Measurements from ENCODE around the gene GABRB1.

The GABRB1 gene

DNA sequence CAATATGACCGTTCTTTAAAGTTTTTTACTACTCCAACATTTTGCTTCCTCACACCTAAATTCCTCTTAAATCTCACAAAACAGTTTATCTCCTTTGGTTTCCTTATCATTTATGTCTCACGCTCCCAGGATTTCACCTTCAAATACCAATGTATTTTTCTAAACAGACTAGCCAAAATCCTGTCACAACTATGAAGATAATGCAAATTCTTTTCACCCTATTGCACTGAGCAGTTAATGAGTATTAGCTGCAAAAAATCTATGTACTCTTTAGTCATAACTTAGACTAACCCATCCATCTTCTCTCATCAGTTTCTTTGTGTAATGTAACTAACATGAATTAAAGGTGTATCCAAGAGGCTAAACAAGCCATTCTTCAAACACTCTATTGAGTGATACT, 280.8 kb downstream of the GABRB1 start:
- H3K4me3 ChIP-seq (ENCODE audit: low read depth, low read length) = no peak overlapping the region
- TF ChIP-seq, protein P1, sequence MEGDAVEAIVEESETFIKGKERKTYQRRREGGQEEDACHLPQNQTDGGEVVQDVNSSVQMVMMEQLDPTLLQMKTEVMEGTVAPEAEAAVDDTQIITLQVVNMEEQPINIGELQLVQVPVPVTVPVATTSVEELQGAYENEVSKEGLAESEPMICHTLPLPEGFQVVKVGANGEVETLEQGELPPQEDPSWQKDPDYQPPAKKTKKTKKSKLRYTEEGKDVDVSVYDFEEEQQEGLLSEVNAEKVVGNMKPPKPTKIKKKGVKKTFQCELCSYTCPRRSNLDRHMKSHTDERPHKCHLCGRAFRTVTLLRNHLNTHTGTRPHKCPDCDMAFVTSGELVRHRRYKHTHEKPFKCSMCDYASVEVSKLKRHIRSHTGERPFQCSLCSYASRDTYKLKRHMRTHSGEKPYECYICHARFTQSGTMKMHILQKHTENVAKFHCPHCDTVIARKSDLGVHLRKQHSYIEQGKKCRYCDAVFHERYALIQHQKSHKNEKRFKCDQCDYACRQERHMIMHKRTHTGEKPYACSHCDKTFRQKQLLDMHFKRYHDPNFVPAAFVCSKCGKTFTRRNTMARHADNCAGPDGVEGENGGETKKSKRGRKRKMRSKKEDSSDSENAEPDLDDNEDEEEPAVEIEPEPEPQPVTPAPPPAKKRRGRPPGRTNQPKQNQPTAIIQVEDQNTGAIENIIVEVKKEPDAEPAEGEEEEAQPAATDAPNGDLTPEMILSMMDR (IDR thresholded peaks at IDR 0.05; ENCODE audit: low read depth, low read length) = no peak

DNA sequence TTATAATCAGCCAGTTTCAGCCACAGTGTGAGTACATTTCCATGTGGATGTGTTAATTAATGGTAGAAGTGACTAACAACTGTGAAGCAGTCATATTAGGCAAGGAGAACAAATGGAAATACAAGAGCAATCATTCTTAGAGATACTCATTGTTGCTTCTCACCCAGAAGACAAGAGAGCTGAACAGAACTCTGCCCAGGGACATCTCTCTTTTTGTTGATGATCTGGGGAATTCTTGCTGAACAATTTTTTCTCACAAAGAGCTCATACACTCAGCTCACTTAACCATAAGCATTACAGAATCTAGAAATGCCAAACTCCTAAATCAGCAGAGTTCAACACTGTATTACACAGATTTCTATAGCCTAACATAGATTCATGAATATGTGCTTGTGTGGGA, 282.0 kb downstream of the GABRB1 start:
- TF ChIP-seq, protein P1 (IDR thresholded peaks at IDR 0.05; ENCODE audit: low read depth, low read length) = no peak
- no peak overlapping the region for H3K4me3 ChIP-seq (ENCODE audit: low read depth, low read length)

DNA sequence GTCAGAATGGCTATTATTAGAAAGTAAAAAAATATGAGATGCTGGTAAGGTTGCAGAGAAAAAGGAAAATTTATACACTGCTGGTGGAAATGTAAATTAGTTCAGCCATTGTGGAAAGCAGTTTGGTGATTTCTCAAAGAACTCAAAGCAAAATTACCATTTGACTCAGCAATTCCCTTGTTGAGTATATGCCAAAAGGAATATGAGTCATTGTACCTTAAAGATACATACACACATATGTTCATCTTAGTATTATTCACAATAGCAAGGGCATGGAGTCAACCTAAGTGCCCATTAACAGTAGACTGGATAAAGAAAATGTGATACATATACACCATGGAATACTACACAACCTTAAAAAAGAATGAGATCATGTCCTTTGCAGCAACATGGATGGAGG, 284.0 kb downstream of the GABRB1 start:
- H3K4me3 ChIP-seq (ENCODE audit: low read depth, low read length) = no peak overlapping the region
- TF ChIP-seq, protein P1 (IDR thresholded peaks at IDR 0.05; ENCODE audit: low read depth, low read length) = no peak

DNA sequence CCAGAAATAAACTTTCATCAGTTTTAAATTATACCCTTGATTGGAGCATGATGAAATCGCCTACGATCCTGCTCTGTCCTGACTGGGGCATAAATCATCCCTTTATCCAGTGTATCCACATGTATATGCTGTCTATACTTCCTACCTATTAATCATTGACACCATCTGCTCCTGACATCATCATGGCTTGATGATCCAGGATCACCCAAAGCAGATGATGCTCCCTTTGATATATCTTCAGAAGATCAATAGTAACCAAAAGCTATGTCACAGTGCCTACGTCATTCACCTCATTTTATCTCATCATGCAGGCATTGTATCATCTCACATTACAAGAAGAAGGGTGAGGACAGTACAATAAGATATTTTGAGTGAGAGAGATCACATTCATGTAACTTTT, 294.7 kb downstream of the GABRB1 start:
- H3K4me3 ChIP-seq (ENCODE audit: low read depth, low read length) = no peak overlapping the region
- TF ChIP-seq, protein P1 (IDR thresholded peaks at IDR 0.05; ENCODE audit: low read depth, low read length) = no peak

DNA sequence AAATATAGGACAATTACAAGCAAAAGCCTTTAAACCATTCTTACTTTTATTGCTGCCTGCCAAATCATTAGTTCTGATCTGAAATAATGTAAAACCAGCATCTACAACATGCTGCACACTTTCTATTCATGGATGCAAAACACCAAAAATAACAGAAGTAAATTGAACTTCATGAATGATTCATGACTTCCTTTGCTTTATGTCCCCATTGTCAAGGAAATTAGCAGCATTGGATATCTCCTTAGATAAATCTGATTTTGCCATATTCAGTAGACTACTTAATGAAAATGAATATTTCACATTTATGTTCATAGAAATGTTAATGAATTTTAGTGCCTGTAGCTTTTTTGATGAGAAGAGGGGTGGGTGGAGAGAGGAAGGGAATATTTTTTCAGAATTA, 299.5 kb downstream of the GABRB1 start:
- TF ChIP-seq, protein P1 (IDR thresholded peaks at IDR 0.05; ENCODE audit: low read depth, low read length) = no peak
- H3K4me3 ChIP-seq (ENCODE audit: low read depth, low read length) = no peak overlapping the region

DNA sequence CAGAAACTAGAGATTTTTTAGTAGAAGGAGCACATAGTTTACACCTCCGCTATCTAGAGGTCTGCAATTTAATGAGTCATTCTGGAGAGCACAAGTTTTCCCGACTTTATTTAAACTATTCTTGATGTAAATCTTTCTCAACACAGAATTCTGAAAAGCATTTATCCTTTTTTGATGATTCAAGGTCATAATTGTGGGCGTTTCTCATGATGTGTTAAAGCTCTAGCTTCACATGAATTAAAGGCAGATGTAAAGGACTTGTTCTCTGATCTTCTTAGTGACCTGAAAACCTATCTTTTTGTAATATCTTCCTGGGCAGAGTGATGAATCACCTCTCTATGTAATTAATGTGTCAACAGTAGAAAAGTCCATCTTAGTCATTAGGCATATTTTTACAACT, 303.3 kb downstream of the GABRB1 start:
- TF ChIP-seq, protein P1 (IDR thresholded peaks at IDR 0.05; ENCODE audit: low read depth, low read length) = no peak

DNA sequence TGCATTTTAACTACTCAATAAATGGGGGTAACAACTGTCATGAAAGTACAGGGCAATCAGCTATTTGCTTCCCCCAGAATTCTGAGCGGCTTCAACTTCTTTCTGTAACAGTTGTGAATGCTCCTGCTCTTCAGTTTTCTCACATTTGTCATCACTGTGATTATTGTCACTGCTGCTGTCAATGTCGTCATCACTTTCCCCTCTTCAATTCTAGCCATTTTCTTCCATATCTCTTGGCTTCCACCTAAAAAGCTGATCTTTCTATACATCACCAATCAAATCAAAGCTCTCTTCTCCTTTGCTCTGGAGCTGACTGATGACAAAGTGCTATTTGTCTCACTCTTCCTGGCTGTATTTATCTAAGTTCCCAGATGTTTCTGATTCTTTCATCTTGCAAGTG, 306.5 kb downstream of the GABRB1 start:
- no peak overlapping the region for H3K4me3 ChIP-seq (ENCODE audit: low read depth, low read length)
- TF ChIP-seq, protein P1 (IDR thresholded peaks at IDR 0.05; ENCODE audit: low read depth, low read length) = no peak

More for the DNA sequence above, 303.3 kb downstream of the GABRB1 start:
- H3K4me3 ChIP-seq (ENCODE audit: low read depth, low read length) = no peak overlapping the region
